Upper lobe of right lung (tissue), 1 donor: Measurements from ENCODE around the gene SUMF1. TPM values are rescaled to one million over a fixed set of nuclear protein-coding genes. Genes with fewer than 3 reads are reported as not detected.

Source experiments
- ATAC-seq: fragments of 200-7000 bp; cut with Tn5 transposase; one replicate; pipeline ENCODE4 v1.9.1; 2020; ENCODE audit warnings: mild to moderate bottlenecking, moderate library complexity
- DNase-seq: peaks from one replicate; pipeline ENCODE4 v3.0.0-alpha.2; 2020
- H3K27ac ChIP-seq: fragments of 200-600 bp; one replicate; pipeline ENCODE4 v1.8.0; 2022
- H3K27me3 ChIP-seq: fragments of 200-600 bp; one replicate; pipeline ENCODE4 v1.8.0; 2022; ENCODE audit warnings: mild to moderate bottlenecking
- H3K36me3 ChIP-seq: fragments of 200-600 bp; one replicate; pipeline ENCODE4 v1.8.0; 2022
- H3K4me1 ChIP-seq: fragments of 200-600 bp; one replicate; pipeline ENCODE4 v1.8.0; 2022
- H3K4me3 ChIP-seq: fragments of 200-600 bp; one replicate; pipeline ENCODE4 v1.8.0; 2022; ENCODE audit warnings: mild to moderate bottlenecking
- H3K9me3 ChIP-seq: fragments of 200-600 bp; one replicate; pipeline ENCODE4 v1.8.0; 2022
- CTCF ChIP-seq: fragments of 200-600 bp; IDR thresholded peaks from one replicate; pipeline ENCODE4 v1.8.0; 2022; ENCODE audit warnings: antibody characterized with exemption
- intact Hi-C: fragments of 100-400 bp; cut with DNase I; formaldehyde crosslinking; loops from one replicate; pipeline ENCODE4 v1.11.0; 2022
- total RNA-seq: library from RNA; stranded (reverse); fragmentation: NEBNext Ultra II Directional; extraction: Animal tissue kit (Norgen Biotek cat#: 25700); gene quantifications from one replicate; pipeline ENCODE4 v1.2.1, GENCODE V29; 2021
- donor health status: DM: no; HTN: yes; CAD: no; lungs with severe emphysema.

Gene SUMF1
- total RNA-seq, 1 donor from 2014 or later, result 33.3 TPM

DNA sequence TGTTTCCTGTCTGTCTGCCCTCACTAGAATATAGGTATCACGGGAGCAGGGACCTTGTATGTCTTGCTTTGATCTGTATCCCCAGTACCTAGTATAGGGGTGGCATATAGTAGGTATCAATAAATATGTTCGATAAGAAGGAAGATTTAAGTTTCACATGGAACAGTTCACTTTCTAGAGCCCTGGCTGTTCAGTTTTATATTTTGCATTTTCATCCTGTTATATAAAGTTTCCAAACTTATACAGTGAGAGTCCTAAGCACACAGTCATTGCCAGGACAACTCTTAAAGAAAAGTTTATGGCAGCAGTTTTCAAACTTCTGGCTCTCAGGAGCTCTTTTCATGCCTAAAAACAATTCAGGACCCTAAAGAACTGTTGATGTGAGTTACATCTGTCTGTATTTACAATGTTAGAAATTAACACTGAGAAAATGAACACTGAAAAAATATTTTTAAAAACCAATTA, 39.5 kb upstream of the SUMF1 start:
- no peak overlapping the region for H3K4me3 ChIP-seq
- DNase-seq, result no peak
- ATAC-seq, result no peak
- no peaks in the 10 kb centered on the region for H3K36me3 ChIP-seq
- no peak for TF ChIP-seq CTCF
- H3K27ac ChIP-seq, result no peak overlapping the region
- intact Hi-C loops, result no loop called here
- no peaks in the 10 kb centered on the region for H3K27me3 ChIP-seq
- H3K9me3 ChIP-seq, result no peaks in the 10 kb centered on the region
- peaks cover 34% of the 10 kb centered on the region for H3K4me1 ChIP-seq

GRCh38 chr3:4505688-4506558, 38.9 kb upstream of the SUMF1 start:
- Histone ChIP-seq H3K36me3 (no peaks in the 10 kb centered on the region), H3K4me1 (peaks cover 34% of the 10 kb centered on the region), H3K27ac (peak overlapping the region; percentile 71), H3K9me3 (no peaks in the 10 kb centered on the region), H3K27me3 (no peaks in the 10 kb centered on the region), H3K4me3 (no peak overlapping the region)
- TF ChIP-seq CTCF, result no peak
- no peak for ATAC-seq
- no peak for DNase-seq
- intact Hi-C loops, result no loop called here

DNA sequence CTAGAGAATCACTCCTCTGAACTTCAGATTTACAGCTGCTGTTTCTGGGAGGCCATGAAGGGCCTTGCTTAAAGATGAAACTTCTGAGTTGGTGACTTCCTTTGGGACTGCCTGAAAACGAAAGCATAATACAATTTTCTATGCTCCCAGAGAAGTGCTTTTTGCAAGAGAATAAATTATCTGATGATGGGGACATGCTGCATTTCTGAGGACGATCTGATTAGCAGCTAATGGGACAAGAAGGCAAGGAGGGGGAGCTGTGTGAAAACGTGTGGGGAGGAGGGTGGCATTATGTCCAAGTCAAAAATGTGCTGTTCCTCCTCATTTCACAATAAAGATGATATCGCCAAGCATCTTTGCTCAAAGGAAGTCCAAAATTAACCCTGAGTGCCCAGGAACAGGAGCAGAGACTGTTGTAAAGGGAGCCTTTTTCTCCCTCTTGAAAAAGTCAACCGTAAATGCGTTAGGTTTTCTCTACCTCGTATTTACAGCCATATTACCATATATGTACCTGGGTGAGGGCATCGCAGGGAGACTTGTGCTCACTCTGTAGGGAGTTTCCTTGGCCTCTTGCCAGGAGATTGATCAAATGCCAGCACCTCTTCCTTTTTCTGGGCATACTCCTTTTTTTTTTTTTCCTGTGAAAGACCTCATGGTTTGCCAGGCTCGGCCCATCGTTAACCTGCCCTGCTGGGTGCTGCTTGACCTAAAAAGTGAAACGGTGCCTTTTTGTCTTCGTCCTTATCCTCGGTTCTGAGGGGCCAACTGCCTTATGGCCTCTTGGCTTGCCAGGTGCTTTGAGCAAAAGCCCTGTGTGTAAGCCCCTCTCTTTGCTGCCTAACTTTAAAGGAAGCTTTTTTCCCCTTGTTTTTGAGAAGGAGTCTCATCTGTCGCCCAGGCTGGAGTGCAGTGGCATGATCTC, 37.5 kb upstream of the SUMF1 start:
- ATAC-seq, result peak; percentile 59
- TF ChIP-seq CTCF, result no peak

GRCh38 chr3:4503050-4503449, 36.0 kb upstream of the SUMF1 start:
- Histone ChIP-seq H3K4me3 (no peak overlapping the region), H3K27ac (no peak overlapping the region), H3K9me3 (no peaks in the 10 kb centered on the region), H3K36me3 (no peaks in the 10 kb centered on the region), H3K27me3 (no peaks in the 10 kb centered on the region), H3K4me1 (peaks cover 34% of the 10 kb centered on the region)
- no peak for DNase-seq
- ATAC-seq, result no peak
- intact Hi-C loops, result no loop called here
- TF ChIP-seq CTCF, result no peak

More for the DNA sequence above, 37.5 kb upstream of the SUMF1 start:
- H3K4me3 ChIP-seq, result peak overlapping the region; percentile 23
- no peak for DNase-seq
- H3K27ac ChIP-seq, result peak overlapping the region; percentile 71
- no peaks in the 10 kb centered on the region for H3K27me3 ChIP-seq
- intact Hi-C loops, result no loop called here
- H3K9me3 ChIP-seq, result no peaks in the 10 kb centered on the region
- no peaks in the 10 kb centered on the region for H3K36me3 ChIP-seq
- H3K4me1 ChIP-seq, result peaks cover 34% of the 10 kb centered on the region

GRCh38 chr3:4501927-4502326, 34.9 kb upstream of the SUMF1 start:
- ATAC-seq (no peak), DNase-seq (no peak)
- no peaks in the 10 kb centered on the region for H3K27me3 ChIP-seq
- H3K9me3 ChIP-seq, result no peaks in the 10 kb centered on the region
- peak overlapping the region; percentile 21 for H3K27ac ChIP-seq
- TF ChIP-seq CTCF, result no peak
- intact Hi-C loops, result no loop called here
- H3K4me3 ChIP-seq, result no peak overlapping the region
- peaks cover 34% of the 10 kb centered on the region for H3K4me1 ChIP-seq
- no peaks in the 10 kb centered on the region for H3K36me3 ChIP-seq
